Measurements from ENCODE around the gene FANCI. TPM values are rescaled to one million over a fixed set of nuclear protein-coding genes. Genes with fewer than 3 reads are reported as not detected.

The FANCI gene
- total RNA-seq, 4 donors from 2014 or later = 0.80 to 3.3 (median 2.7) TPM

- no peak for ATAC-seq
- TF ChIP-seq CTCF (IDR thresholded peaks at IDR 0.05 in 4 of 5, conservative IDR thresholded peaks at IDR 0.05 in 1 of 5) (no peak), POLR2A (IDR thresholded peaks at IDR 0.05) (no peak)
- H3K4me1 ChIP-seq = no peaks in the 10 kb centered on the region
- H3K4me3 ChIP-seq = no peak overlapping the region
- peaks cover 0 to 97% of the 10 kb centered on the region in 2 donors for H3K36me3 ChIP-seq
- DNase-seq = no peak
- in situ Hi-C loops (cut with MboI; ENCODE audit: low sequenced_read_pairs in 4 of 4) (no loop called here), intact Hi-C loops (cut with DNase I; ENCODE audit: low total_unique reads) (no loop called here)
- H3K27ac ChIP-seq = no peak overlapping the region
- H3K27me3 ChIP-seq = no peaks in the 10 kb centered on the region
- no peaks in the 10 kb centered on the region for H3K9me3 ChIP-seq
Observed at GRCh38 chr15:89322822-89323221, 79.0 kb downstream of the FANCI start.

DNA sequence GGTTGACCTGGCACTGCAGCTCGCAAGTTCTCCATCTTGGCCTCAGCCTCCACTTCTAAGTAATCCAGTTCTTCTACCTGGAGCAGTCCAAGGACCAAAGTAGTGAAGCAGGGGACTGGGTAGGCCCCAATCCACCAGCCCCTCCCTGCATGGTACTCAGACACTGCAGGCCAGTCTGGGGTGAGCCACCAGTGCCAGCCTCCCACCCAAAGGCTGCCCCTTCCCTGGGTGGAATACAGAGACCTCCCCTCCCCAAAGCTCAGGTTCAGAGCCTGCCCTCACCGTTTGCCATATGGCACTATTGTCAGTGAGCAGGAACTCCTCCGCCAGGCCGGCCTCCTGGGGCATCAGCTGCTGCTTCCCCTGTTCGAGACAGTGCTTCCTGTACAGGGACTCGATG lies 80.0 kb downstream of the FANCI start:
- no peaks in the 10 kb centered on the region for H3K9me3 ChIP-seq
- TF ChIP-seq POLR2A (IDR thresholded peaks at IDR 0.05) (no peak), CTCF (IDR thresholded peaks at IDR 0.05 in 4 of 5, conservative IDR thresholded peaks at IDR 0.05 in 1 of 5) (no peak)
- ATAC-seq = no peak
- in situ Hi-C loops (cut with MboI; ENCODE audit: low sequenced_read_pairs in 4 of 4) = no loop called here
- intact Hi-C loops (cut with DNase I; ENCODE audit: low total_unique reads) = no loop called here
- peaks cover 0 to 97% of the 10 kb centered on the region in 2 donors for H3K36me3 ChIP-seq
- H3K27ac ChIP-seq = no peak overlapping the region
- H3K4me3 ChIP-seq = no peak overlapping the region
- no peaks in the 10 kb centered on the region for H3K27me3 ChIP-seq
- no peaks in the 10 kb centered on the region for H3K4me1 ChIP-seq
- no peak for DNase-seq

- H3K4me3 ChIP-seq = no peak overlapping the region
- intact Hi-C loops (cut with DNase I; ENCODE audit: low total_unique reads) (no loop called here), in situ Hi-C loops (cut with MboI; ENCODE audit: low sequenced_read_pairs in 4 of 4) (no loop called here)
- no peak for TF ChIP-seq CTCF (IDR thresholded peaks at IDR 0.05 in 4 of 5, conservative IDR thresholded peaks at IDR 0.05 in 1 of 5)
- TF ChIP-seq POLR2A (IDR thresholded peaks at IDR 0.05) = no peak
- no peak overlapping the region for H3K27ac ChIP-seq
- ATAC-seq = no peak
- H3K27me3 ChIP-seq = no peaks in the 10 kb centered on the region
- peaks cover 0 to 97% of the 10 kb centered on the region in 2 donors for H3K36me3 ChIP-seq
- no peaks in the 10 kb centered on the region for H3K9me3 ChIP-seq
- no peak for DNase-seq
- H3K4me1 ChIP-seq = peaks cover 0 to 7% of the 10 kb centered on the region in 2 donors
Observed at GRCh38 chr15:89325039-89325803, 81.4 kb downstream of the FANCI start.

GRCh38 chr15:89326316-89326715 lies 82.5 kb downstream of the FANCI start:
- no peak overlapping the region for H3K4me3 ChIP-seq
- TF ChIP-seq POLR2A (IDR thresholded peaks at IDR 0.05) = no peak
- TF ChIP-seq CTCF (IDR thresholded peaks at IDR 0.05 in 4 of 5, conservative IDR thresholded peaks at IDR 0.05 in 1 of 5) = no peak
- in situ Hi-C loops (cut with MboI; ENCODE audit: low sequenced_read_pairs in 4 of 4) = no loop called here

More at GRCh38 chr15:89326316-89326715, 82.5 kb downstream of the FANCI start:
- no peak overlapping the region for H3K27ac ChIP-seq
- no peak for ATAC-seq
- no peak for DNase-seq
- H3K36me3 ChIP-seq = peaks cover 0 to 97% of the 10 kb centered on the region in 2 donors
- H3K27me3 ChIP-seq = no peaks in the 10 kb centered on the region
- H3K4me1 ChIP-seq = peaks cover 5 to 13% of the 10 kb centered on the region in 2 donors
- no peaks in the 10 kb centered on the region for H3K9me3 ChIP-seq
- intact Hi-C loops (cut with DNase I; ENCODE audit: low total_unique reads) = no loop called here

Data from gastrocnemius medialis (tissue), 4 donors.